GM12865 (cell line): ENCODE data around the gene PNN.
"Not testable (repeated sequence)": the region's sequence is repeated elsewhere in the genome, so short reads cannot be mapped to it uniquely, and the experiment has no call there.

Experiments used
- DNase-seq: peaks from one replicate; pipeline ENCODE4 v3.0.0; 2010; ENCODE audit warnings: low read depth
- H3K4me3 ChIP-seq: 2 replicates; pipeline ENCODE4 v1.5.1; 2011; ENCODE audit warnings: mild to moderate bottlenecking, low read depth, low read length, control low read depth
- CTCF ChIP-seq: IDR thresholded peaks from 2 replicates; pipeline ENCODE4 v1.5.1; 2011; ENCODE audit warnings: low read length, control low read depth, low read depth, inconsistent platforms; ENCODE audit not compliant: insufficient read depth; ENCODE audit errors: missing control alignments

Gene PNN

DNA sequence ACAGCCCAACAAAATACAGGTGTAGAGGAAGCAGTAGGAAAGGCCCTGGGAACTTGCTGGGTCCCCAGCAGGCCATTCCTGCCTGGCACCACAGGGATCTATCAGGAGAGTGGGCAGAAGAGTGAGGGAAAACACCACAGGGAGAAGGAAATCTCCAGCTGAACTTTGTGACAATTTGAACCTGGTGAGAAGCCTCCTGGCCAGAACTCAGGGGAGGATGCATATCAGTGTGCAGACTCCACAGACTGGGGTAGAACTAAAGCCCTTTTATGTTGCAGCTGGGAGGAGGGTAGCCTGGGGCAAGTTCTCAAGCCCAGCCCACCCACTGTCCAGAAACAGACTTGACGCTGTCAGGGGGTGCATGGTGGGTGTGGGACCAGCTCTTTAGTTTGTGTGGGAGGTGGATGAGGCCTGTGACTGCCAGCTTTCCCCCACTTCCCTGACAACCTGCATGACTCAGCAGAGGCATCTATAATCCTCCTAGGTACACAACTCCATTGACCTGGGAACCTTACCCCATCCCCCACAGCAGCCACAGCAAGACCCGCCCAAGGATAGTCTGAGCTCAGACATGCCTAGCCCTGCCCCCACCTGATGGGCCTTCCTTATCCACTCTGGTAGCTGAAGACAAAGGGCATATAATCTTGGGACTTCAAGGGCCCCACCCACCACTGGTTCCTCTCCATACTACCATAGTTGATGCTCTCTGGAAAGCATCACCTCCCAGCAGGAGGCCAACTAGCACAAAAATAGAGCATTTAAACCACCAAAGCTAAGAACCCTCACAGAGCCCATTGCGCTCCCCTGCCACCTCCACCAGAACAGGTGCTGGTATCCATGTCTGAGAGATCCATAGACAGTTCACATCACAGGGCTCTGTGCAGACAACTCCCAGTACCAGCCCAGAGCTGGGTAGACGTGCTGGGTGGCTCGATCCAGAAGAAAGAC lies 28.9 kb downstream of the PNN start:
- no peak for TF ChIP-seq CTCF
- no peak overlapping the region for H3K4me3 ChIP-seq
- no peak for DNase-seq

DNA sequence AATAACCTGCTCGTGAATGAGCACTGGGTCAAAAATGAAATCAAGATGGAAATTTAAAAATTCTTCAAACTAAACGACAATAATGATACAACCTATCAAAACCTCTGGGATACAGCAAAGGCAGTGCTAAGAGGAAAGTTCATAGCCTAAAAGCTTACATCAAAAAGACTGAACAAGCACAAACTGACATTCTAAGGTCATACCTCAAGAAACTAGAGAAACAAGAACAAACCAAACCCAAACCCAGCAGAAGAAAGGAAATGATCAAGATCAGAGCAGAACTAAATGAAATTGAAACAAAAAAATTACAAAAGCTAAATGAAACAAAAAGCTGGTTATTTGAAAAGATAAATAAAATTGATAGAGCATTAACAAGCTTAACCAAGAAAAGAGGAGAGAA lies 32.4 kb downstream of the PNN start:
- DNase-seq, H3K4me3 ChIP-seq: not testable (repeated sequence)

DNA sequence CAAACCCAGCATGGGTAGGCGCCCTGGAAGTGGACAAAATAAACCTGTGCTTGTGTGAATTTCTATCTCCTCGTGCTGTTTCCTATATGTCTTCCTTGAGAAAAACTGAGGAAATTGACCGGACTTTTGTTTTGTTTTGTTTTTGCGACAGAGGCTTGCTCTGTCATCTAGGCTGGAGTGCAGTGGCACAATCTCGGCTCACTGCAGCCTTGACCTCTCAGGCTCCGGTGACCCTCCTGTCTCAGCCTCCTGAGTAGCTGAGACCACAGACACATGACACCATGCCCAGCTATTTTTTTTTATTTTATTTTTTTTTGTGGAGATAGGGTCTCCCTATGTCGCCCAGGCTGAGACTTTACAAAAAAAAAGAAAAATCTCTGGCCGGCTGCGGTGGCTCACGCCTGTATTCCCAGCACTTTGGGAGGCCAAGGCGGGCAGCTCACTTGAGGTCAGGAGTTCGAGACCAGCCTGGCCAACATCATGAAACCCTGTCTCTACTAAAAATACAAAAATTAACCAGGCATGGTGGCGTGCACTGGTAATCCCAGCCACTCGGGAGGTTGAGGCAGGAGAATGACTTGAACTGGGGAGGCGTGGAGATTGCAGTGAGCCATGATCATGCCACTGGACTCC lies 36.2 kb downstream of the PNN start:
- TF ChIP-seq CTCF = no peak
- no peak overlapping the region for H3K4me3 ChIP-seq
- no peak for DNase-seq

DNA sequence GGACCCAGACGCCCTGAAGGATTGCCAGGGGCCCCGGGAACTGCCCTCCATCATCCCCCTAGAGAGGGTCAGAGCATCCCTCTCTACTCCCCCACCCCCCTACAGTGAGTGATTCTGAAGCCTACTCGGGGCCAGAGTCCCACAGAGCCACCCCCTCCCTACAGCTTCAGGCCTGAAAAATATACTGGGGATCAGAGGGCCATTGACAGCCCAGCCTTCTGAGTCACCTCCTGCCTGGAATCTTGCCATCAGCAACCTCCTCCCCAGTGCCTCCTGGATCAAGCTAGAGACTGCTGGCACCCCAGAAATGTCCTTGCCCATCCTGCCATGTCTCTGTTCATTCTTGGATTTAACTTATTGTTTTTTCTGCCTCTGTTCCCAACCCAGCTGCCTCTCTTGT lies 37.0 kb downstream of the PNN start:
- H3K4me3 ChIP-seq = no peak overlapping the region
- no peak for DNase-seq
- TF ChIP-seq CTCF = no peak

- no peak for DNase-seq
- TF ChIP-seq CTCF = no peak
- H3K4me3 ChIP-seq = no peak overlapping the region
Observed at GRCh38 chr14:39212693-39213092, 37.6 kb downstream of the PNN start.

DNA sequence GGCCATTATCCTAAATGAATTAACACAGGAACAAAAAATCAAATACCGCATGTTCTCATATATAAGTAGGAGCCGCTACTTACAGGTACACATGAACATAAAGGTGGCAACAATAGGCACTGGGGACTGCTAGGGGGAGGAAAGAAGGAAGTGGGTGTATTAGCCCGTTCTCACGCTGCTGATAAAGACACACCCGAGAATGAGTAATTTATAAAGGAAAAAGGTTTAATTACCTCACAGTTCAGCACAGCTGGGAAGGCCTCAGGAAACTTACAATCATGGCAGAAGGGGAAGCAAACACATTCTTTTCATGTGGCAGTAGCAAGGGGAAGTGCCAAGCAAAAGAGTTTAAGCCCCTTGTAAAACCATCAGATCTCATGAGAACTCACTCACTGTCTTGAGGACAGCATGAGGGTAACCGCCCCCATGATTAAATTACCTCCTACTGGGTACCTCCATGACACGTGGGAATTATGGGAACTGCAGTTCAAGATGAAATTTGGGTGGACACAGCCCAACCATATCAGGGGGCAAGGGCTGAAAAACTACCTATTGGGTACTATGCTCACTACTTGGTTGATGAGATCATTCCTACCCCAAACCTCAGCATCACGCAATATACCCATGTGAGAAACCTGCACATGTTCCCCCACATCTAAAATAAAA lies 42.3 kb downstream of the PNN start:
- DNase-seq = no peak
- H3K4me3 ChIP-seq = no peak overlapping the region
- no peak for TF ChIP-seq CTCF

DNA sequence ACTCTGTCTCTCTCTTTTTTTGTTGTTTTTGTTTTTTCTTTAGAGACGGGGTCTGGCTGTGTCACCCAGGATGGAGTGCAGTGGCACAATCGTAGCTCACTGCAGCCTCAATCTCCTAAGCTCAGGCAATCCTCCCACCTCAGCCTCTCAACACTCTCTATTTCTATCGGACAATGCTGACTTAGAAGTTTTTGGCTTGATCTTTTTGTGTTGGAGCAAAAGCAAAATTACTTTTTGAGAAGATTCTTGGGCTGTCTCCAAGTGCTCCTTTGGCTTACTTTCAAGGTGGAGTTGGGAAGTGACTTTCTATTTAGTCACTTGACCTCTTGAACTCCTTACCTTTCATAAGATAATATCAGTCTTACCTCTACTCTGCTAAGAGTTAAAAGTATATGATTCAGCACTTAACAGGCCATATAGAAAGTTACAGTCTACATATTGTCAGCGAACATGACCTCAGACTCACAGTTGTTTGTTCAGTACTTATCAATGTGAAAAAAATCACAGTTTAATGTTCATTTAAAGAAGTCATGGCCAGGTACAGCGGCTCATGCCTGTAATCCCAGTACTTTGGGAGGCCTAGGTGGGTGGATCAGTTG lies 43.2 kb downstream of the PNN start:
- no peak for DNase-seq
- H3K4me3 ChIP-seq = no peak overlapping the region
- no peak for TF ChIP-seq CTCF
